NCI-H1417 treated with DMSO at 0.1 percent for 48 hours (cell line): Measurements from ENCODE around the gene ZNF664.

ENCODE experiments used
- DNase-seq: peaks from one replicate; lab custom pipeline; 2025; lab: John Stamatoyannopoulos, UW

Gene ZNF664

GRCh38 chr12:124033859-124034258 lies 60.8 kb downstream of the ZNF664 start:
- no peak for DNase-seq

DNA sequence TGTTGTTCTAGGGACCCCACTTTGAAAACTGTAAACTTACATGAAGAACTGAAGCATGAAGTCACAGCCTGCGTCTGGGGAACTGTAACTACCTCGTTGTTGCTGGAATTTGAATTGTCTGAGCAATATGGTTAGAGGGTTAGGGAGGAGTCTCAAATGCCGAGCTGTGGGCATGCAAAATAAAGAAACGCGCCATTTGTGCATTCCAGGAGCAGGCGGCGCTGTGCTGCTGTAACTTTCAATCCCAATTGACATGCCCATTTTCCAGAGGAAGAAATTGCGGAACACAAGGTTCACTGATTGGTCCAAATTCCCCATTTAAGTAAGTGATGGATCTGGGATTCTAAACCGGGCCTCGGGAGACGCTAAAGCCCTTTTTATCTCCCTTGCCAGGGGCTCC lies 61.3 kb downstream of the ZNF664 start:
- no peak for DNase-seq

DNA sequence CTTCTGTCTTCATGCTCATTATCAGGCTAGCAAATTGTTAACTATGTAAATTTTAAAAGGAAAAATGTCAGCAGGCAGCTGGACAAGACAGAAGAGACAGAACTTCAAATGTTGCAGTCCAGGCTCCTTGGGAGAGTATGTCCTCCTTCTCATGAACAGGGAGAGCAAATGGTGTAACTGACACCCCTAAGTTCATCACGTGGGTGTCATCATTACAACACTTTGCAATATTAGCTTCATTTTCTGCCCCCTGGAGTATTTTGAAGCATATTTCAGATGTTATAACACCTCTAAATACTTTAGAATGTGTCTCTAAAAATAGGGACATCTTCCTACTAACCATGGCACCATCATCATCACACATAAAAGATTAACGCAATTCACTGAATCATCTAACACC lies 62.1 kb downstream of the ZNF664 start:
- DNase-seq: no peak

- DNase-seq: no peak
Observed at GRCh38 chr12:124036171-124036598, 63.2 kb downstream of the ZNF664 start.

DNA sequence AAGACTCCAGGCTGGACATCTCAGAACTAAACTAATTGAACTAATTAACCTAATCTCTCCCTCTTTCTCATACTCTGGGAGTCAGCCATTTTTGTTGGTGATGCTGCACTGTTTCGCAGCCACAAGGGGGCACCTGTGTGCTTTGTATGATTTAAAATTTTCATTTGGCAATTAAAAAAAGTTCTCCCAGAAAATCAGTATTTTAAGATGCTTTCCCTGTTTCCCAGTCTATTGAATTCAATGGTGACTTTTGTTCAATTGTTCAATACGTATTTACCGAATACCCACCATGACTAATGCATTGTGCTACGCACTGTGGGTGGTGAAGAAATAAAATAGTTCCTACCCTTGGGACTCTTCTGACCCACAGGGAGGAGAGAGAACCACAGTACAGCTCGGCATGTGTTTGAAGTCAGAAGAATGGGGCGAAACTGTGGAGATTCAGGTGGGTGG lies 63.7 kb downstream of the ZNF664 start:
- DNase-seq: peak; percentile 36

DNA sequence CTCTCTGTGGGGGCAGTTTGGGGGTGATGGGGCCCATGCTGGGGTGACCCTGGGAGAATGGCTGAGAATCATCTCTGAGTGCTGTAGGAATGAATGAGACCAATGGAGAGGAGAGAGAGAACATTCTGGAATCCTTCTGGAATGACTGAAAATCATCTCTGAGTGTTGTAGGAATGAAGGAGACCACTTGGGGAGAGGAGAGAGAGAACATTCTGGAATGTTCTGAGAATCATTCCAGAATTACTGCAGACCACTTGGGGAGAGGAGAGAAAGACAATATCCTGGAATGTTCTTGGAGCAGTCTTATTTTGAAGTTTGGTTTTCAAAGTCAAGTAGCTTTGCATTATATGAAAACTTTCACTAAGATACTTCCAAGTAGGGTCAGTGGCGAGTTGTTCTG lies 64.3 kb downstream of the ZNF664 start:
- DNase-seq: no peak

GRCh38 chr12:124039276-124039675 lies 66.3 kb downstream of the ZNF664 start:
- DNase-seq: no peak

- no peak for DNase-seq
Observed at GRCh38 chr12:124040291-124040690, 67.3 kb downstream of the ZNF664 start.

GRCh38 chr12:124040737-124041136 lies 67.7 kb downstream of the ZNF664 start:
- DNase-seq: no peak

- no peak for DNase-seq
Observed at GRCh38 chr12:124041907-124042306, 68.9 kb downstream of the ZNF664 start.

DNA sequence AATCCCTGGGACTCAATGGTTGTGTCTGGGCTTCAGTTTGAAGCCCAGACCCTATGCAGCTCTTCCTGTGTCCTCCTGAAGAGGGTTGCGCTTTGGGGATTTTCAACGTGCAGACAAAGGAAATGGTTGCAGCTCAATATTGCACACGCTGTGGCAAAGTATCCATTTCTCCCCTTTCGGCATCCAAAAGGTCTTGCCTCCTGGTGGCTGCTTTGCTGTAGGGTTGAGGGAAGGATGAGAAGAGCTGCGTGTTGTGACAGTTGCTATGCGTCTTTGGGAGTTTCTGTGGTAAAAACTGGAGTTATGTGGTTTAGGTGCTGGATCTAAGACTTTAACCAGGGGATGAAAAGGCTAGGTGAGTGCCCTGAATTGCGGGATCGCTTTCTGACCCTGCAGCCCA lies 71.0 kb downstream of the ZNF664 start:
- DNase-seq: no peak

DNA sequence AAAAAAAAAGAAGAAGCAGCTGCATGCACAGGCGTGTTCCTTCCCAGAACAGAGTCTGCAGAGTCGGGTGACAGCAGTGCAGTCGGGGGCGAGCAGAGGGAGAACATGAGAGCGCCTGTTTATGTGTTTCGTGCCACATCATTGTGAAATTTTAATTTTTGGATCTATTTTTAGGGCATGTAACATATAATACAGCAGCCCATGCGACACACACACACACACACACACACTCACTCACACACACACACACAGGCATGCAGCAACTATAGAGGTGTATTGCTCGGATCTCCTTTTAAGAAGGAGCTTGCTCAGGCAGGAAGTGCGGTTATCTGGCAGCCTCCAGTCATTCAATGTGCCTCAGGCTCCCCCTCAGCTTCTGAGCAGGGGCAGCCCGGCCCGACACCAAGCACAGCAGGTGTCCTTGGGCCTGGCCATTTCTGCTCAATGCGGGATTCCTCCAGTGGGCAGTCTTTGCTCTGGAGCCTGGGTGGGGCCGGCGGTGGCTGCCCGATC lies 71.8 kb downstream of the ZNF664 start:
- no peak for DNase-seq

DNA sequence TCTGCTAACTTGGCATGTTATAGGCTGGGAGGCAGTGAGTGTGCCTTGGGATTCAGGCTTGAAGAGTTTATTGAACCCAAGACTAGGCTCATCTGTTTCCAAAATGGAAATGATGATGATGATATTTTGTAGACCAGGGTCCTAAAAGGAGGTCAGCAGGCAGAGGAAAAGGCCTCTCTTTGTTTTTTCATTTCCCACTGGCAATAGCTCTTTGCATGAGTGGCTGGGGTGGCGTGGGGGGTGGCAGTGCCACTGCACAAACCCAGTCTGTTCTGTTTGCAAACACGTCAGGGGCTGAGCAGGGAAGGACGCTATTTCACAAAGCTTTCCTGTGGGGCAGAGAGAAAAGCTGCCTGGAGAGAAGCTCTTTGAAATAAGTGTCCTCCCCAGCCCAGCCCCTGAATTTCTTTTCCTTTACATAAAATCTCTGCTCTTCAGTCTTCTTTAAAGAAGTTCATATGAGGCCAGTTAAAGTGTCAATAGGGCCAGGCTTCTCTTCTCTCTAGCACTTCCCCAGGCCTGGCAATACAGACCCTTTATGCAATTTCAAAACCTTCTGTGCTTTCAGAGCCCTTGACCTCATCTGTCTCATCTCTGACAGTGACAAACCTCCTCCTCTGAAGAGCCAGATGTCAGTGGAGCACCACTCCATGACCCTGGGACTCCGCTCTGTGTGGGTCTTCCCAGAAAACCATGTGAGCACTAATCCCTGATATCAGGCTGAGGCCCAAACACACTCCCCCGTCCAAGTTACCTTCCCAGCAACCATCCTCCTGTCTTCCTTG lies 72.8 kb downstream of the ZNF664 start:
- DNase-seq: no peak

DNA sequence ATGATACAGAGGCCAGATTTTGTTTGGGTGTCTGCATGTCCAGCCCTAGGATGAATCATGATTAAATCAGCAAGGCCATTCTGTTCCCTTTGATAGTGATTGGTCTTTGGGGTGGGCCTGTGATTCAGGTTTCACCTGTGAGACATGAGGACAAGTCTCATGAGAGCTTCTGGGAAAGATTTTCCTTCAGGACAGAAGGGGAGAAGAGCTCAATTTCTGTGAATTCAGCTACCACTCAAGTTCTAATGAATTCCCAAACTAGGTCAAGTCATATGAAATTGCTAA lies 73.4 kb downstream of the ZNF664 start:
- no peak for DNase-seq

DNA sequence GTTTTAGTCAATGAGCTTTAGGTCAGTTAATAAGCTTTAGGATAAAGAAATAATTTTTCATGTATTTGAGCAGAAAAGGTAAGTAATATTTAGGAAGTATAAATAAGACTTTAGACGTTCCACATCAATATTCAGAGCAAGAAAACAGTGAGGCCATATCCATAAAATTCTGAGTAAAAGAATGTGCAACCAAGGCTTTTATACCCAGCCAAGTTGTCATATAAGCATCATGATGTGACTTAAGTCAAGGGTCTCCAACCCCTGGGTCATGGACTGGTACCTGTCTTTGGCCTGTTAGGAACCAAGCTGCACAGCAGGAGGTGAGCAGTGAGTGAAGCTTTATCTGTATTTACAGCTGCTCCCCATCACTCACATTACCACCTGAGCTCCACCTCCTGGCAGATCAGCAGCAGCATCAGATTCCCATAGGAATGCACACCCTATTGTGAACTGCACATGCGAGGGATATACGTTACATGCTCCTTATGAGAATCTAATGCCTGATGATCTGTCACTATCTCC lies 74.1 kb downstream of the ZNF664 start:
- DNase-seq: no peak

DNA sequence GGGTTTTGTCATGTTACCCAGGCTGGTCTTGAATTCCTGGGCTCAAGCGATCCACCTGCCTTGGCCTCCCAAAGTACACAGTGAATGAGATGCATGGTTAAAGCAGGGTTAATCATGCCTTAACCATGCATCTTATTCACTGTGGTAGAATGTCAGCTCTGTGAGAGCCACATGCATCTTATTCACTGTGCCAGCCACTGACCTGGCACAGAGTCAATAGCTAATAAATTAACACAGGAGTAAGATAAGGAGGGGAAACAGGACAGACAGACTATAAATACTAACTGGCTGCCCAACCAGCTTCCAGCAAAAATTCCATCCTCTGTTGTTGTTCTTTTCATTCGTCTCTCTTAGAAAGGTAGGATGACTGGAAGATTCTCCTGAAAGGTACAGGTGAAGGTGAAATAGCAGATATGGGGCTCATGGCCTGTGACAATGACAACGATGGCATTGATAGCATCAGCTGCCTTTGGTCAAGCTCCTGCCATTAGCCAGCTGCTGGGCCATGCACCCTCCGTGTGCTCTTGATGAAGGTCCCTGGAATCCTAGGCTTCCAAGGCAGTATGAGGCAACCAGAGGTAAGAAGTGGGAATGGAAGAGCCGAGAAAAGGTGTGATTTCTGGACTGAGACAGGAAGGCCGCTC lies 76.6 kb downstream of the ZNF664 start:
- no peak for DNase-seq

DNA sequence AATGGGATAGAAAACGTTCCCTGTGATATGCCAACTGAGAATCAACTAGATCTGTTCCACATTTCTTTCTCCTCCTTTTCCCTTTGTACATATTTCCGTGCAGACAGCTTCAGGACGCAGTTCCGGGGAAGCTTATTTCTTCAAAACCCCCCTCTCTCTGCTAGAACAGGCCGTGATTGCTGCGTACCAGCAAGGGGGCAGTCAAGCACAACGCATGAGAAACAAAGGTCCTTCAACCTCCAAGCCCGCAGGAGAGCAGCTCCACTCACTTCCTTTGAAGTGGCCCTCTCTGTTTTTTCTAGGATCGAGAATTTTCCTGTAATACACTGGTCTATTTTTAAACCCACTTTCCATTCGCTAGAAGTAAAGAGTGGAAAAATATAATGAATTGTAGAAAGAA lies 80.8 kb downstream of the ZNF664 start:
- no peak for DNase-seq

DNA sequence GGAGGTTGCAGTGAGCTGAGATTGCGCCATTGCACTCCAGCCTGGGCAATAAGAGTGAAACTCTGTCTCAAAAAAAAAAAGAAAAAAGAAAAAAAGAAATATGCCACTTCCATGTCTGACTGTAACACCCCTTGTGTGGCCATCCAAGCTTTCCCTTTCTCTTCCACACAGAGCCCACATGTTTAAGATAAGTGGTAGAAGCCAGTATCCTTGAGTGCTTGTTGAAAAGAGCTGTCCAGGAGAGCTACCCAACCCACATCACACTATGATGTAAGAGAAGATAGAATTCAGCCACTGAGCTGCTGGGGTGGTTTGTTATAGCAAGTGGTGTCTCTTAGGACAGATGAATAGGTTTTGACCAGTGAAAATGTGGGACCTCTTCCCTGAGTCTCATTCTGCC lies 82.1 kb downstream of the ZNF664 start:
- DNase-seq: no peak

DNA sequence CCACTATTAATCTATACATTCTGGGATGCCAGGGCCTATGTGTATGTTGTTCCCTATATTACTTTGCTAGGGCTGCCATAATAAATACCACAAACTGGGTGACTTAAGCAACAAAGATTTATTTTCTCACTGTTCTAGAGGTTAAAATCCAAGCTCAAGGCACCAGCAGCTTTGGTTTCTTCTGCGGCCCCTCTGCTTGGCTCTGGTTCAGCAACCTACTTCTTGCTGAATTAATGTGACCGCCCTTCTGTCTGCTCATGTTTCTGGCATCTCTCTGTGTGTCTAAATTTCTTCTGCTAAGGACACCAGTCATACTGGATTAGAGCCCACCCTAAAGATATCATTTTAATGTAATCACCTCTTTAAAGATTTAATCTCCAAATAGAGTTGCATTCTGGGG lies 84.7 kb downstream of the ZNF664 start:
- no peak for DNase-seq

DNA sequence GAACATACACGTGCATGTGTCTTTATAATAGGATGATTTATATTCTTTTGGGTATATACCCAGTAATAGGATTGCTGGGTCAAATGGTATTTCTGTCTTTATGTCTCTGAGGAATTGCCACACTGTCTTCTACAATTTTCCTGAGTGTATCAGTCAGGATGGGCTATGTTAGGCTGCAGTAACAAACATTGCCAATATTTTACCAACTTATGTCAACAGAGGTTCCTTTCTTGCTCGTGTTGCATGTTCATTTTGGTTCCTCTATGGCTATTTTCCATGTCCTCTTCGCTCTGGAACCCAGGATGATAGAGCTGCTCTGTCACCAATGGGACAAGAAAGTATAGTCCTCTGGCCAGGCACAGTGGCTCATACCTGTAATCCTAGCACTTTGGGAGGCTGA lies 86.7 kb downstream of the ZNF664 start:
- DNase-seq: no peak
